Ramos (cell line): ENCODE data around the gene SV2A.
"Not testable (repeated sequence)": the region's sequence is repeated elsewhere in the genome, so short reads cannot be mapped to it uniquely, and the experiment has no call there.

Experiments used
- in situ Hi-C: fragments of 300-500 bp; cut with MboI; formaldehyde crosslinking; loops from one replicate; pipeline ENCODE4 v1.14.3; 2022; ENCODE audit warnings: low sequenced_read_pairs; ENCODE audit not compliant: unreplicated experiment

The SV2A gene

DNA sequence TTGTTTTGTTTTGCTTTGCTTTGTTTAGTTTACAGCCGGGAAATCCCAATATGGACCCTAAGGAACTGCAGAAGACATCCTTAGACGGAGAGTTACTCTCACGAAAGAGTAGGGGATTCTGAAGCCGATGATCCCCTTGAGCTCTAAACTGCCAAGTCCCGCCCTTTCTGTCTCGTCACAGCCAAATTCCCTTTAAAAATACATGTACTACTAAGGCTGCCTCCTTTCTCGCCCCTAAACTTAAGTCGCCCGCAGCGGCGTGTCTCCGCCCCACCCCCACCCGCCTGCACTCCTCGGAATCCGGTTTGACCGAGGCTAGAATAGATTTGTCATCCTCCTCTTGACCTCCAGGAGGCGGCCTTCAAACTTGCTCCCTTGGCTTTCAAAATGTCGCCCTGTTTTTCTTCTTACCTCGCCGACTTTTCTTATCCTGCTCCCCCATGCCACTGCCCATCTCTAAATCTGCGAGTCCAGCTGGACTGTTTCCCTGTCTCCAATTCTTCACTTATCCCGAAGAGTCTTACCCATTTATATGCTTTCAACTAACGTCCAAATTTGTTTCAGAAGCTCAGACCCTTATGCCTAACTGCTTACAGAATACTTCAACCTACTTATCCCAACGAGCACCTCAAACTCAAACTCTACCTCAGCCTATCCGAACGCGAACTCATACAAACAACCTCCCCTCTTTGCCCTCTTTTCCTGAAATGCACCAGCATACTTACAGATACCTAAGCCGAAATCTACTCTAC lies 29.2 kb downstream of the SV2A start:
- in situ Hi-C loops, result no loop called here

DNA sequence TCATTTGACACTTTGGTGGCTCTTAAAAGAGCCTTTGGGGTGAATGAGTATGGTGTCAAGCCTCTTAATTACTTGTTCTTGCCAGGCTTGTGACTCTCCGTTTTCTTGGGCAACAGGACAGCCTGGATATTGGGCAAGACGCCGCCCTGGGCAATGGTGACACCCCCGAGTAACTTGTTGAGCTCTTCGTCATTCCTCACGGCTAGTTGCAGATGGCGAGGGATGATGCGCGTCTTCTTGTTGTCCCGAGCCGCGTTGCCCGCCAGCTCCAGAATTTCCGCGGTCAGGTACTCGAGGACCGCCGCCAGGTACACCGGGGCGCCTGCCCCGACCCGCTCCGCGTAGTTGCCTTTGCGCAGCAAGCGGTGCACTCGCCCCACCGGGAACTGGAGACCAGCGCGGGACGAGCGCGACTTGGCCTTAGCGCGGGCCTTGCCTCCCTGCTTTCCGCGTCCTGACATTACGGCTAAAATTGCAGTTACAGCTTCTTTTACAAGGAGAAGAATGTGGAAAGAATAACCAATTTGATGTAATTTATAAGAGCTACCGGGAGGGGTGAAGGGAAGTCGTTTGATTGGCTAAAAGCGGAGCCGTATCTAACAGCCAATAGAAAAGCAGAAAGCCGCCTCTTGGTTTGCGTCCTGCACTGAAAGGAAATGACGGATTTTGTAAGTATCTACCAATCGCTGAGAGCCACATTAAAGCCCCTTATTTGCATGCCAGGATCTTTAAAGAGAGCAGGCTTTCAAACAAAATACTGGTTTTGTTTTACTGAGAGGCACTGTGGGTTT lies 30.0 kb downstream of the SV2A start:
- in situ Hi-C loops, result no loop called here

DNA sequence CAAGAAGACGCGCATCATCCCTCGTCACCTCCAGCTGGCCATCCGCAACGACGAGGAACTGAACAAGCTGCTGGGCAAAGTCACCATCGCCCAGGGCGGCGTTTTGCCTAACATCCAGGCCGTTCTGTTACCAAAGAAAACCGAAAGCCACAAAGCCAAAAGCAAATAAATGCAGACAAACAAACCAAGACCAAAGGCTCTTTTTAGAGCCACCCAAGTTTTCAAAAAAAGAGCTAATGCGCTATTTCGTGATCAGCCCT lies 30.5 kb downstream of the SV2A start:
- in situ Hi-C loops, result not testable (repeated sequence)

DNA sequence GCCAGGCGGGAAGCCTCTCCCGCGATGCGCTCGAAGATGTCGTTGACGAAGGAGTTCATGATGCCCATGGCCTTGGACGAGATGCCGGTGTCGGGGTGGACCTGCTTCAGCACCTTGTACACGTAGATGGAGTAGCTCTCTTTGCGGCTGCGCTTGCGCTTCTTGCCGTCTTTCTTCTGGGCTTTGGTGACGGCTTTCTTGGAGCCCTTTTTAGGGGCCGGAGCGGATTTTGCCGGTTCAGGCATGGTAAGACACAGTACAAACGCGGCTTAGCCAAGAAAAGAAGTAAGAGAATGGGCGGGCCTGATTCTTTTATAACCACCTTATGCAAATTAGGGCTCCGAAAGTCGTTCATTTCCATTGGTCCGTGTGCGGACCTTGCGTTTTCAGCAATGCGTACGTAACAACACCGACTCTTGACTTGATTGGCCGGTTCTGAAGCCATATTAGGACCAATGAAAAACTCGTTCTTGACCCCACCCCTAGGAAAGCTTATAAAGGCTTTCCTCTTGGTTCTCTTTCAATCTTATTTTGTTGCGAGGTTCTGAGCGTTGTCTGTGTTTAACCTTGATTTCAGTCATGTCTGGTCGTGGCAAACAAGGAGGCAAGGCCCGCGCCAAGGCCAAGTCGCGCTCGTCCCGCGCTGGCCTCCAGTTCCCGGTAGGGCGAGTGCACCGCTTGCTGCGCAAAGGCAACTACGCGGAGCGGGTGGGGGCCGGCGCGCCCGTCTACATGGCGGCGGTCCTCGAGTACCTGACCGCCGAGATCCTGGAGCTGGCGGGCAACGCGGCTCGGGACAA lies 31.0 kb downstream of the SV2A start:
- in situ Hi-C loops, result no loop called here

- in situ Hi-C loops, result not testable (repeated sequence)
Measured at GRCh38 chr1:149886121-149886395, 31.6 kb downstream of the SV2A start.

DNA sequence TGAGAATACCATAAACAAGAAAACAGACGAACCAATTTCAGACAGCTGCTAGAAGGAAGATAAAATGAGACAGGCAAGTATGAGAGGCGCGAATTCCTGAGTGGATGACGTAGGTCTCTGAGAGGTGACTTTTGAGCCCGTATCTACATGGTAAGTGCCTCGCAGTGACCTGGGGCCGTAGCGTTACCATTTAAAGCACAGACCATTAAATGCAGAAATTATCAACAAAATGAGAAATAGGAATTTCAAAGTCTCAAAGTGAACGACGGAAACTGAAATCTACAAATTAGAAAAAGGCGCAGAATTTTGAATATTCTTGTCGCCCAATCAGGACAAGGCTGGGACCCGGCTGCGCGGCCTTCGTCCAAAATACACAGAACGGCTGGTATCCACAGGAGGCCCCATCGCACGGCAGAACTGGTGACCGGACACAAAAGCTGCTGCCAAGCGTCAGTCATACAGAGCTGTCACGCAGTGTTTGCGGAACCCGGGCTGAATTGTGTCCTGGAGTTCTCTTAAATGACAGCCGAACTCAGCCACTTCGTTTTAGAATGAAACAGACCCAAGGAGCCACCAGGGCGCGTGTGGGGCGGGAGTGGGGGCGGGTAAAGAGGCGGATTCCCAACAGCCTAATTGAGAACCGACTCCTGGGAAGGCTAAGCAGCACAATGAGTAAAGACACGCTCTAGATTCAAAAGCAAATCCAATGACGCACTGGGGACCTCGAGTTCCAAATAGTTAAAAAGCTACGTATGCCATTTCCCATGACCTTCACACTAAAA lies 32.1 kb downstream of the SV2A start:
- in situ Hi-C loops, result no loop called here

- in situ Hi-C loops, result no loop called here
Measured at GRCh38 chr1:149884433-149885338, 33.0 kb downstream of the SV2A start.

DNA sequence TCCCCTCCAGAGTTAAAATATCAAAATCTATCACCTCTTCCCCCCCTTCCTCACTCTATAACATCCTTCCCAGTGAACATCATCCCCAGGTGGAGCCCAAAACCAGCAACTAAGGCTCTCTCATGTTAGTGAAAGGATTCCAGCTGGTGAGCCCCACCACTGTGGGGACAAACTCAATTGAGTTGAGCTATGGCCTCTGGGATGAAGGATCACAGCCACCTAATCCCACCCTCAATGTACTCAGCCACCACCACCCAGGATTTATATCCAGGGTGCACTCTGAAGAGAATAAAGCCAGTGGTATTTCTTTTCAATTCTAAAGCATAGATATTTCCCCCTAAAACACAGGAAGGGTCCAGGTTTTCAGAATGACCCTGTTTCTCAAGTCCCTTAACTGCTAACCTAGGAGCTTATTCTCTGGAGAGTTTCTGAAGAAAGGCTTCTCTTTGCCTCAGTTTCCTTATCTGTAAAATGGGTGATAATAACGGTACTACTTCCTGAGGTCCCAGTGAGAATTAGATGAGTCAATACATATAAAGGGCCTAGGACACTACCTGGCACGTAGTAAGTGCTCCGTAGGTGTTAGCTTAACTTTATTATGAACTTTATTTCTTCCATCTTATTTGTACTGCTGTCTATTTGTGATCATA lies 33.9 kb downstream of the SV2A start:
- in situ Hi-C loops, result no loop called here

GRCh38 chr1:149881876-149882275 lies 35.8 kb downstream of the SV2A start:
- in situ Hi-C loops, result no loop called here

GRCh38 chr1:149879556-149879955 lies 38.1 kb downstream of the SV2A start:
- in situ Hi-C loops, result no loop called here

- in situ Hi-C loops, result no loop called here
Measured at GRCh38 chr1:149877211-149877946, 40.3 kb downstream of the SV2A start.

DNA sequence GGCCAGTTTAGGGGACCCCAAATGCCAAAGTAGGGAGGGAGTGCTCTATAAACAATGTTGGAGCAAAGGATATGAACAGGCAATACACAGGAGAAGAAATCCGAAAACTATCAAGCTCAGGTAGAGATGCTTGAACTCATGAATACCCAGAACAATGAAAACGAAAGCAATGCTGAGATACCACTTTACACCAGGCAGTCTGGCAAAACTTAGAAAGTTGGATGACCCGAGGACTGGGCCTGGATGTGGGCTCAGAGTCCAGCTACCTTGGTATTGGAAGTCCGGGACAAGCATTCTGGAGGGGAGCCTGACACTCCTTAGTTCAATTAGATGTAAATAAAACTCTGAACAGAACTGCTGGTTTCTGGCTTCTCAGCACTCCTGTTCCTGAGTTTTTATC lies 44.6 kb downstream of the SV2A start:
- in situ Hi-C loops, result not testable (repeated sequence)

DNA sequence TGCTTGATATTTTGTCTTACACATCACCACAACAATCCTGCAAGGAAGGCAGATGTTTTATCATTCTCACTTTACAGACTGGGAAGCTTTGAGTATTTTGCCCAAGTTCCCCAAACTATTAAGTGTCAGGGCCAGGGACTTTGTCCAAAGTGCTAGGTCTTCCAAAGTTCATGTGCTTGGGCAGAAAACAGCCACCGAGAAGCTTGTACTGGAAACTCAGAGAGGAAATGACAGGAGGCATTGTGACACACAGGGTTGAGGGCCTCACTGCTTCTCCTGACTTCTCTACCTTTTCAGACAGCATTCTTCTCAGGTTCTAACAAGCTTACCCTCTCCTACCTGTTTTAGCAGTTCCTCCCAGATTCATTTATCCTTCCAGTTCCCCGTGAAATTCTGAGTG lies 50.8 kb downstream of the SV2A start:
- in situ Hi-C loops, result not testable (repeated sequence)

GRCh38 chr1:149861497-149862054 lies 56.1 kb downstream of the SV2A start:
- in situ Hi-C loops, result not testable (repeated sequence)

DNA sequence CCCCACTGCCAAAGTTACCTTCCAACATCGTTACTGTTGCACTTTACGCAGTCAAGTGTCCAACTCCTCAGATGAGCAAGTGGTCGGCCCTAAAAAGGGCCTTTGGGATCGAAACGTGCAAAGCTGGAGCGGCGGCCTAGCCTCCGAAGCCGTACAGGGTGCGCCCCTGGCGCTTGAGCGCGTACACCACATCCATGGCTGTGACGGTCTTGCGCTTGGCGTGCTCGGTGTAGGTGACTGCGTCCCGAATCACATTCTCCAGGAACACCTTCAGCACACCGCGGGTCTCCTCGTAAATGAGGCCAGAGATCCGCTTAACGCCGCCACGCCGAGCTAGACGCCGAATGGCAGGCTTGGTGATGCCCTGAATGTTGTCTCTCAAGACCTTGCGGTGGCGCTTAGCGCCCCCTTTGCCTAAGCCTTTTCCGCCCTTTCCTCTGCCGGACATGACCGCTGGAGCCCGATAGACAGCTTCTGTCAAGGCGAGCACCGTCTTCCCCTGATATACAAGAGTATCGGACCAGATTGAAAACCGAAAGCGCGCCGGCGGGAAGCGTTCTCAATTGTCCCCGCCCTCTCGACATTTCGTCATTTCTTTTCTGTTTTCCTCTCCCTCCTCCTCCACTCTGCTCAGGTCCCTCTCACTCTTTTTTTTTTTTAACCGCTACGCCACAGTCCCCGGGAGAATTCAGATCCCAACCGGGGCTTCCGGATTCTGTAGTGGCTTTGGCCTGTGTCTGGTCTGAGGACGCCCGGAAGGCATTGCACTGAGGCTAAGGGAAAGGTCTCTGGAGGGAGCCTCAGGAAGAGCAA lies 56.8 kb downstream of the SV2A start:
- in situ Hi-C loops, result not testable (repeated sequence)

- in situ Hi-C loops, result not testable (repeated sequence)
Measured at GRCh38 chr1:149860271-149860670, 57.4 kb downstream of the SV2A start.
